ENCODE data around the gene AREL1.

AREL1 gene

DNA sequence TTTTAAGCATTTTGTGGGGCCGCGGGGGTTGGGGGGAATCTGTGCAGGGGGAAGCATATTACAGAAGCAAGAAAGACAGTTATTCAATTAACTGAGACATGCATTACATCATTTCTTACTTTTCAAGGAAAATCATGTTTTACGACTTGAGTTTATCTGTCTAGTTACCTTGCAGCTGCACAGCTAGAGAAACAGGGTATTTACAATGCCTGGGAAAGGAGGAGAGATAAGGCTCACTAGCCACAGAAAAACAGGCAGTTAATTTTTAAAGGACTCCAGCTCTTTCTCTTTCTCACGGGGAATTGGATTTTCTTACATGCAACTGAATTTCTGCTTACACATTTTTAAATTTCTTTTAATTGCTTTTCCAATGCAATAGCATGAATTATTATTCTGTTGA lies 22.2 kb upstream of the AREL1 start:
- DNase-seq (ENCODE audit: insufficient read length, low spot score) (no peak), FAIRE-seq (no peak)
- TF ChIP-seq SPI1 (IDR thresholded peaks at IDR 0.05; ENCODE audit: low read depth, low read length) (no peak), POU2F2 (IDR thresholded peaks at IDR 0.05; ENCODE audit: low read depth, low read length) (no peak), PAX5 (IDR thresholded peaks at IDR 0.05; ENCODE audit: insufficient read depth, low read length, severe bottlenecking) (no peak), POLR2AphosphoS5 (IDR thresholded peaks at IDR 0.05; ENCODE audit: low read depth, low read length) (no peak), POLR2A (IDR thresholded peaks at IDR 0.05; ENCODE audit: low read depth, low read length) (no peak), TAF1 (IDR thresholded peaks at IDR 0.05; ENCODE audit: low read depth, low read length) (no peak)

DNA sequence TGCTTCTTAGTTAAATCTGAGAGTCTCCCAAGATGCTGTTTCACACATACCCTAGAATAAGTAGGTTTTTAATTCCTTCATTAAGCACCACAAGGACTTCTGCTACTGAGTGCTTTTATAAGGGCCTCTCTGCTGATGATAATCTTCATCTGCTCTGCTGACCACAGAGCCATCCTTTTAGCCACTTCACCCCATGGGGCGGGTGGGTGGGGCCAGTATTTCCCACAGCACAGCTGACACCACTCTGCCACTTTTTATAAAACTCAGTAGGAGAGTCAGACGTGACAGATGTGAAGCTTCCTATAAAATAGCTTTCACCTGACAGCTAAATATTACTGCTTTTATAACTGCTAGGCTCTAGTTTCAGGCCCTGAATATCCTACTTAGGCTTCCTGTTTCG lies 20.3 kb upstream of the AREL1 start:
- no peak for FAIRE-seq
- DNase-seq (ENCODE audit: insufficient read length, low spot score): no peak
- TF ChIP-seq PAX5 (IDR thresholded peaks at IDR 0.05; ENCODE audit: insufficient read depth, low read length, severe bottlenecking): no peak
- TF ChIP-seq POLR2A (IDR thresholded peaks at IDR 0.05; ENCODE audit: low read depth, low read length): no peak
- TF ChIP-seq POU2F2 (IDR thresholded peaks at IDR 0.05; ENCODE audit: low read depth, low read length): no peak
- TF ChIP-seq TAF1 (IDR thresholded peaks at IDR 0.05; ENCODE audit: low read depth, low read length): no peak
- TF ChIP-seq SPI1 (IDR thresholded peaks at IDR 0.05; ENCODE audit: low read depth, low read length): no peak
- no peak for TF ChIP-seq POLR2AphosphoS5 (IDR thresholded peaks at IDR 0.05; ENCODE audit: low read depth, low read length)

DNA sequence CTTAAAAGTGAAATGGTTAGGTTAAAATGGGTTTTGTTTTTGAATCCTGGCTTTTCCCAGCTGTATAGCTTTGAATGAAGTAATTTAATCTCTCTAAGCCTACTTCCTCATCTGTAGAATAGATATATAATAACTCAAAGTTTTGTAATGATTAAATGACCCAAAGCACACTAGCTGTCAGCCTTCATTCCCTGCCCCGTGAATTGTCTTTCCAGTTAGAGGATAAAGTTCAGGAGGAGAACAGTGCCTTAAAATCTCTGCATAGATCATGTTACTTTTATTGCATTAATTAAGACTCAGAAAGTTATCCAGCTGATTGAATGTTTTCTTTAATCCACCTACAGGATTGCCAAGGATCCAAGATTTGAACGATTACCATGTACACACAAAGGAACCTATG lies 19.5 kb upstream of the AREL1 start:
- no peak for TF ChIP-seq POLR2AphosphoS5 (IDR thresholded peaks at IDR 0.05; ENCODE audit: low read depth, low read length)
- TF ChIP-seq POU2F2 (IDR thresholded peaks at IDR 0.05; ENCODE audit: low read depth, low read length): no peak
- no peak for TF ChIP-seq TAF1 (IDR thresholded peaks at IDR 0.05; ENCODE audit: low read depth, low read length)
- TF ChIP-seq PAX5 (IDR thresholded peaks at IDR 0.05; ENCODE audit: insufficient read depth, low read length, severe bottlenecking): no peak
- TF ChIP-seq SPI1 (IDR thresholded peaks at IDR 0.05; ENCODE audit: low read depth, low read length): no peak
- no peak for TF ChIP-seq POLR2A (IDR thresholded peaks at IDR 0.05; ENCODE audit: low read depth, low read length)
- DNase-seq (ENCODE audit: insufficient read length, low spot score): no peak
- FAIRE-seq: no peak

DNA sequence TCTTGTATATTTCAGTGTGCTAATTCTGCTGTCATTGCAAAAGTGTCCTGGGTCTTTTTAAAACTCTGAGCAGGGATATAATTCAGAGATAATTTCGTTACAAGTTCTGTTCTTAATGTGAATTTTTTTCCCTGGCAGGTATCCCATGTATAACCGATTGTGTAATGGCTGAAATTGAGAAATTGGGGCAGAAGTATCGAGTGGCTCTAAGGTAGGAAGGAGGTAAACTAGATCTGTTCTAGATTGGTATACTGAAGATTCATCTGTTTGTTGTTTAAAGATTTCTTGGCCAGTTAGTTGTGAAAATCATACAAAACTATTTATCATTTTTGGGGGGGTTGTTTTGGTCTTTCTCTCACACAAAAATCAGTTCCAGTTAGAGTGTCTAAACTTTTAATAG lies 10.3 kb upstream of the AREL1 start:
- DNase-seq (ENCODE audit: insufficient read length, low spot score): no peak
- TF ChIP-seq TAF1 (IDR thresholded peaks at IDR 0.05; ENCODE audit: low read depth, low read length) (no peak), POU2F2 (IDR thresholded peaks at IDR 0.05; ENCODE audit: low read depth, low read length) (no peak), POLR2AphosphoS5 (IDR thresholded peaks at IDR 0.05; ENCODE audit: low read depth, low read length) (no peak), PAX5 (IDR thresholded peaks at IDR 0.05; ENCODE audit: insufficient read depth, low read length, severe bottlenecking) (no peak), SPI1 (IDR thresholded peaks at IDR 0.05; ENCODE audit: low read depth, low read length) (no peak), POLR2A (IDR thresholded peaks at IDR 0.05; ENCODE audit: low read depth, low read length) (no peak)
- no peak for FAIRE-seq

DNA sequence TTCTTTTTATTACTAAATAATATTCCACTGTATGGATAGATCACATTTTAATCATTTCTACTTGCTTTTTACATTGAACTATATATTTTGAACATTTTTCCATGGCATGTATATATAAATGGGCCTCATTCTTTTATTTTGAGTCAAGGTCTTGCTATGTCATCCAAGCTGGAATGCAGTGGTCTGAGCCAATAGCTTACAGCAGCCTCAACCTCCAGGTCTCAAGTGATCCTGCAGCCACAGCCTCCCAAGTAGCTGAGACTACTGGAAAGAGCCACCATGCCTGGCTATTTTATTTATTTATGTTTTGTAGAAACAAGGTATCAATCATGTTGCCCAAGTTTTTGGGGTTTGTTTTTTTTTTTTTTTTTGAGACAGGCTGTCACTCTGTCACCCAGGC lies 7.6 kb upstream of the AREL1 start:
- TF ChIP-seq SPI1 (IDR thresholded peaks at IDR 0.05; ENCODE audit: low read depth, low read length): no peak
- TF ChIP-seq POLR2AphosphoS5 (IDR thresholded peaks at IDR 0.05; ENCODE audit: low read depth, low read length): no peak
- no peak for TF ChIP-seq POLR2A (IDR thresholded peaks at IDR 0.05; ENCODE audit: low read depth, low read length)
- no peak for TF ChIP-seq TAF1 (IDR thresholded peaks at IDR 0.05; ENCODE audit: low read depth, low read length)
- TF ChIP-seq PAX5 (IDR thresholded peaks at IDR 0.05; ENCODE audit: insufficient read depth, low read length, severe bottlenecking): no peak
- TF ChIP-seq POU2F2 (IDR thresholded peaks at IDR 0.05; ENCODE audit: low read depth, low read length): no peak
- DNase-seq (ENCODE audit: insufficient read length, low spot score): no peak
- no peak for FAIRE-seq

DNA sequence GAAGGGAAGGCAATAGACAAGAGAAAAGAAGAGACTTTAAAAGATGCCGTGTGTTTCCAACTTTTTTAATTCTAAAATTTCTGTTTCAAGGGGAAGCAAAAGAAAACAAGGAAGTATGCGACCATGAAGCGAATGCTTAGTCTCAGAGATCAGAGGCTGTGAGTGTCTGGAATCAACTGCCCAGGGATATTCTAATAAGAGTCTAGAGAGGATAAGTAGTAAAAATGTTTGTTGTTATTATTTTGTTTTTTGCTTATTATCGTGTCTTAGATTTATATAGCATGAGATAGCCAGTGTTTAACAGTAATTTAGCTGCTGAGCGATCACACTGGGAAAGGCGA lies 485 bp upstream of the AREL1 start:
- TF ChIP-seq TAF1 (IDR thresholded peaks at IDR 0.05; ENCODE audit: low read depth, low read length) (no peak), POU2F2 (IDR thresholded peaks at IDR 0.05; ENCODE audit: low read depth, low read length) (no peak), POLR2AphosphoS5 (IDR thresholded peaks at IDR 0.05; ENCODE audit: low read depth, low read length) (no peak), POLR2A (IDR thresholded peaks at IDR 0.05; ENCODE audit: low read depth, low read length) (no peak), PAX5 (IDR thresholded peaks at IDR 0.05; ENCODE audit: insufficient read depth, low read length, severe bottlenecking) (no peak), SPI1 (IDR thresholded peaks at IDR 0.05; ENCODE audit: low read depth, low read length) (no peak)
- DNase-seq (ENCODE audit: insufficient read length, low spot score) (no peak), FAIRE-seq (no peak)

DNA sequence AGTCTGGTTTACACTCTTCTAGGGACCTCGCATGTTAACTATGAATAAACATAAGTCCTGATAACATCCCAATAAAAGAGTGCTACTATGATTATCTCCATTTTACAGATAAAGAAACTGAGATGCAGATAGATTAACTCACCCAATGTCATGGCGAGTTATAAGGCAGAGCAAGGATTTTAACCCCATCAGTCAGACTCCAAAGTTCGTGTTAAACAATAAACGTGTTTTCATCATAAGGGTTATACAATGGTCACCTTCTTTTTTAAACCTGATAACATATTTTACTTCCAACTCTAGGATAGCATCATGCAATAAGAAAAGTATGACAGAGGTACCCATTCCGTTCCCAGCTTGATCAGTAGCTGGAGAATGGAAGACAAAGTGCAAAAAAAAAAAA lies 1.2 kb downstream of the AREL1 start:
- TF ChIP-seq SPI1 (IDR thresholded peaks at IDR 0.05; ENCODE audit: low read depth, low read length): no peak
- no peak for TF ChIP-seq TAF1 (IDR thresholded peaks at IDR 0.05; ENCODE audit: low read depth, low read length)
- no peak for TF ChIP-seq PAX5 (IDR thresholded peaks at IDR 0.05; ENCODE audit: insufficient read depth, low read length, severe bottlenecking)
- no peak for TF ChIP-seq POLR2A (IDR thresholded peaks at IDR 0.05; ENCODE audit: low read depth, low read length)
- TF ChIP-seq POLR2AphosphoS5 (IDR thresholded peaks at IDR 0.05; ENCODE audit: low read depth, low read length): no peak
- TF ChIP-seq POU2F2 (IDR thresholded peaks at IDR 0.05; ENCODE audit: low read depth, low read length): no peak
- DNase-seq (ENCODE audit: insufficient read length, low spot score) (no peak), FAIRE-seq (peak; percentile 66)

DNA sequence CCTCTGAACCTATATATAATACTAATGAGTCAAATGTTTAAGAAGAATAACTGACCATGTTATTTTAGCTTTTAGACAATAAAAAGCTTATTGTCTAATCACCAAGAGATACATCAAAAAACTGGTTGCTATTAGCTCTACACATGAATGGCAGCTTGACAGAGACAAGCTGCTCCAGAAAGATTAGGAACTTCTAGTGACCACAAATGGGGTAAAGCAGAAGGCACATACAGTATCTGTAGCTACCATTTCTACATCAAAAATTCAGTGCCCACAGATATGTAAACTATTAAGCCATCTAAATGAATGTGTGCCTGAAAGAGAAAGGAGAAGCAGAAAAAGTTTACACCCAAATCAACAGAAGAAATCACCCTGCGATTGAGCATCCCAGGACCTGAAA lies 2.4 kb downstream of the AREL1 start:
- DNase-seq (ENCODE audit: insufficient read length, low spot score) (no peak), FAIRE-seq (no peak)
- TF ChIP-seq SPI1 (IDR thresholded peaks at IDR 0.05; ENCODE audit: low read depth, low read length): no peak
- no peak for TF ChIP-seq PAX5 (IDR thresholded peaks at IDR 0.05; ENCODE audit: insufficient read depth, low read length, severe bottlenecking)
- TF ChIP-seq TAF1 (IDR thresholded peaks at IDR 0.05; ENCODE audit: low read depth, low read length): no peak
- TF ChIP-seq POLR2AphosphoS5 (IDR thresholded peaks at IDR 0.05; ENCODE audit: low read depth, low read length): no peak
- TF ChIP-seq POU2F2 (IDR thresholded peaks at IDR 0.05; ENCODE audit: low read depth, low read length): no peak
- no peak for TF ChIP-seq POLR2A (IDR thresholded peaks at IDR 0.05; ENCODE audit: low read depth, low read length)

DNA sequence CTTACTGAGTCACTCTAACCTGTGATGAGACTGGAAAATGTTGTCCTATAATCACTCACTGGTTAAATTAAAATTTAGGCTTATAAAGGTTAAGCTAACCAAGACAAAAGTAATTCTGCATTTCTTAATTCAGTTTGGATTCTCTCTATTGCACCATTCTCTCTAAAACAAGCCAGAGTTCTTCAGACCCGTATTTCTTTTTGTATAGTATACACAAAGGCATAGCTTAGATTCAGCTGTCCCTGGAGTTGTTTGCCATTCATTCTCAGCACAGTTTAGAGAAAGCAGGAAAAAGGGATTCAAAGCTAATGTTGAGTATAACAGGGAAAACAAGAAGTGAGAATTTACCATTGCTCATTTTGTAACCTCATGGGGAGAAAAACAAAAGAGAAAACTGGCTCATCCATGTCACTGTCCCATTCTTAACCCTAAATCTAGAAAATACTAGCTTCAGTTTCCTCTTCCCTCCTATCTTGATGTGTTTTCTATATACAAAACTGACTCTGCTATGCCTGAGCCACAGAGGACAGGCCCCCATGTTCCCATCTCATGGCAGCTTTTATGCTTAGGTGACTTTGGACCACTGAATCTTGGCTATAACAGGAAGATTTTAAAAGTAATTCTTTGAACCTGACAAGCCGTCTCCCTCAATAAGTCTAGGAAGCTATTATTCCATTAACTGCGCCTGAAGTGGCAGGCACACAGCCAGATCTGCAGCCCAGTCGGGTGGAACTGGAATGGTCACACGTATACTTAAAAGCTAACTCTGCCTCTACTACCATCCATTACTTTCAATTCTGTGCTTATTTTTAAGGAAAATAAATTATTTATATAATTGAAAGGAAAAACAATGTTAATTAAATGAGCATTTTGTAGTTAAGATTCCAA lies 7.0 kb downstream of the AREL1 start:
- FAIRE-seq (no peak), DNase-seq (ENCODE audit: insufficient read length, low spot score) (no peak)
- TF ChIP-seq PAX5 (IDR thresholded peaks at IDR 0.05; ENCODE audit: insufficient read depth, low read length, severe bottlenecking) (no peak), SPI1 (IDR thresholded peaks at IDR 0.05; ENCODE audit: low read depth, low read length) (peak; percentile 62)

DNA sequence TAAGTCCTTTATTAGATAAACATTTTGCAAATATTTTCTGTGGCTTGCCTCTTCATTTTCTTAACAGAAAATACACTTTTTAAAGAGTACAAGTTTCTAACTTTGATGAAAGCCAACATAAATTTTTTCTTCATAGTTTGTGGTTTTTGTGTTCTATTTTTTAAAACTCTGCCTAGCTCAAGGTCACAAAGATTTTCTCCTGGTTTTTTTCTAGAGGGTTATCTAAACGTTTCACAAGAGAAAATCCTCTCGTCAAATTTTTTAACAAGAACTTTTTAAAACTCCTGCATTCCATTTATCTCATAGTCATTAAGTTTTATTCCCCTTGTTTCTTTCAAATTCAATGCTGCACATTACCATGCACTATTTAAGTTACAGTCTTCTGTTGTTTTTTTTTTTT lies 8.2 kb downstream of the AREL1 start:
- FAIRE-seq: no peak
- TF ChIP-seq SPI1 (IDR thresholded peaks at IDR 0.05; ENCODE audit: low read depth, low read length): no peak
- no peak for TF ChIP-seq POLR2AphosphoS5 (IDR thresholded peaks at IDR 0.05; ENCODE audit: low read depth, low read length)
- no peak for TF ChIP-seq POLR2A (IDR thresholded peaks at IDR 0.05; ENCODE audit: low read depth, low read length)
- no peak for TF ChIP-seq PAX5 (IDR thresholded peaks at IDR 0.05; ENCODE audit: insufficient read depth, low read length, severe bottlenecking)
- no peak for TF ChIP-seq TAF1 (IDR thresholded peaks at IDR 0.05; ENCODE audit: low read depth, low read length)
- no peak for TF ChIP-seq POU2F2 (IDR thresholded peaks at IDR 0.05; ENCODE audit: low read depth, low read length)
- DNase-seq (ENCODE audit: insufficient read length, low spot score): no peak
